ENCODE measurements around the gene SMIM30.
A peak's percentile ranks its signal among the peaks of the same experiment; 100 is the strongest.
"Not testable (repeated sequence)": the region's sequence is repeated elsewhere in the genome, so short reads cannot be mapped to it uniquely, and the experiment has no call there.

Gene SMIM30

DNA sequence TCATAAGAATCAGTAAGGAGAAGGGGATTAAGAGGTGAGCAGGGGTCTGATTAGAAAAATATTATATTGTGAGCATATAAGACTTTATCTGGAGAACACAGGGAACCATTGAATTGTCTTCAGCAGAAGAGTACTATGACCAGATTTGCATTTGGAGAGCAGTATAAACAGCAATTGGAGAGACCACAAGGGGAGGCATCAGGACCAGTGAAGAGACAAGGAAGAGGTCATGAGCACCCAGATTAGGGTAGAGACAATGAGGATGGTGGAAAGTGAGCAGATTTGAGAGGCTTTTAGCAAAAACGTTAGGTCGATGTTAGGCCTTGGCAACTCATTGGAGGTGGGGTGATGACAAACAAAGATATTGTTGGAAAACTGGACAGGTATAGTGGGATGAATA, 13.0 kb upstream of the SMIM30 start:
- H3K27ac Mint-ChIP-seq: no peak overlapping the region
- no peaks in the 10 kb centered on the region for H3K9me3 Mint-ChIP-seq
- no peaks in the 10 kb centered on the region for H3K4me1 Mint-ChIP-seq (ENCODE audit: low read depth)
- H3K4me3 Mint-ChIP-seq: no peak overlapping the region
- intact Hi-C loops (cut with micrococcal nuclease): no loop called here
- H3K27me3 Mint-ChIP-seq: peaks cover 1% of the 10 kb centered on the region
- H3K36me3 Mint-ChIP-seq (ENCODE audit: low read depth): no peaks in the 10 kb centered on the region

- intact Hi-C loops (cut with micrococcal nuclease): loop anchor here (10.0 kb wide), 1 partner anchor 53 kb away; no protein-coding TSS in a partner anchor
- no peaks in the 10 kb centered on the region for H3K9me3 Mint-ChIP-seq
Measured at GRCh38 chr7:113128031-113128430, 9.7 kb upstream of the SMIM30 start.

DNA sequence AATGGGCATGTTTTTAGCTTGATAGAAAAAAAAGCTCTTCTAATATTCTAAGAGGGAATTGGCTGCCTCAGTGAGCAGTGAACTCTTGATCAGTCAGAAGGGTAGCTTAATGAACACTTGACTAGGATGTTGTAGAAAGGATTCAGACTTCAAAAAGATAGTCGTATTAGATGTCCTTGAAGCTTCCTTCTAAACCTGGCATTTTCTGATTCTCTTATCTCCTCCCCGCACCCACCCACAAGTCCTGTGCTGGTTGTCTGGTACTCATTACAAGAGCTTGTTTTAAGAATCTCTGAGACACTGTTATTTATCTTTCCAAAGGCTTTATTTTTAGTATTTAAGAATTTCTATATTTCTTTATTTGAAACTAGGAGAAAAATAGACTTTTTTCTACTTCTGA, 7.4 kb upstream of the SMIM30 start:
- Mint-ChIP-seq H3K27me3 (no peaks in the 10 kb centered on the region), H3K4me1 (ENCODE audit: low read depth) (no peaks in the 10 kb centered on the region), H3K9me3 (no peaks in the 10 kb centered on the region), H3K27ac (no peak overlapping the region), H3K36me3 (ENCODE audit: low read depth) (no peaks in the 10 kb centered on the region), H3K4me3 (no peak overlapping the region)
- intact Hi-C loops (cut with micrococcal nuclease): loop anchor here (10.0 kb wide), 1 partner anchor 51 kb away; no protein-coding TSS in a partner anchor

More at GRCh38 chr7:113128031-113128430, 9.7 kb upstream of the SMIM30 start:
- peaks cover 1% of the 10 kb centered on the region for H3K27me3 Mint-ChIP-seq
- H3K27ac Mint-ChIP-seq: no peak overlapping the region
- H3K4me1 Mint-ChIP-seq (ENCODE audit: low read depth): no peaks in the 10 kb centered on the region
- H3K36me3 Mint-ChIP-seq (ENCODE audit: low read depth): no peaks in the 10 kb centered on the region
- H3K4me3 Mint-ChIP-seq: no peak overlapping the region

- Mint-ChIP-seq H3K27me3 (no peaks in the 10 kb centered on the region), H3K9me3 (no peaks in the 10 kb centered on the region), H3K4me3 (no peak overlapping the region), H3K27ac (no peak overlapping the region), H3K4me1 (ENCODE audit: low read depth) (peaks cover 7% of the 10 kb centered on the region), H3K36me3 (ENCODE audit: low read depth) (no peaks in the 10 kb centered on the region)
- intact Hi-C loops (cut with micrococcal nuclease): loop anchor here (10.0 kb wide), 1 partner anchor 48 kb away; no protein-coding TSS in a partner anchor
Measured at GRCh38 chr7:113122744-113123143, 4.4 kb upstream of the SMIM30 start.

- no peak overlapping the region for H3K4me3 Mint-ChIP-seq
- peaks cover 13% of the 10 kb centered on the region for H3K4me1 Mint-ChIP-seq (ENCODE audit: low read depth)
- peaks cover 5% of the 10 kb centered on the region for H3K36me3 Mint-ChIP-seq (ENCODE audit: low read depth)
- no peak overlapping the region for H3K27ac Mint-ChIP-seq
- H3K9me3 Mint-ChIP-seq: no peaks in the 10 kb centered on the region
- no peaks in the 10 kb centered on the region for H3K27me3 Mint-ChIP-seq
- intact Hi-C loops (cut with micrococcal nuclease): loop anchor here (10.0 kb wide), 1 partner anchor 46 kb away; no protein-coding TSS in a partner anchor
Measured at GRCh38 chr7:113120647-113121046, 2.3 kb upstream of the SMIM30 start.

DNA sequence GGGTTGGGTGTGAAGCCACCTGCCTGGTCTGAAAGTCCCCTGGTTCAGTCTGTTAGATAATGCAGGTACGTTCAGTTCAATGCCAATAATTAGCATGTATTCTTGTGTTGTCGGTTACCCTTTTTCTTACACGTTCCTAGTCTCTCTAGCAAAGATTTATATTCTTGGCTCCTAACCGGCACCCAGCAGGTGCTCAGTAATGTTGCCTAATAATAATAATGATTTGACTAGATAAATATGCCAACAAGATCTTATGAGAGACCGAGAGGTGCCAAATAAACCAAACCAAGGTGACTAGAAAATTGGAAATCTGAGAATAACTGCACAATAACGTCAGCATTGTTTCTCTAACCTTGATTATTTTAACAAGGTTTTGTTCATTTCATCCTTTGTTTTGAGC, 1.1 kb upstream of the SMIM30 start:
- H3K27me3 Mint-ChIP-seq: no peaks in the 10 kb centered on the region
- peaks cover 9% of the 10 kb centered on the region for H3K36me3 Mint-ChIP-seq (ENCODE audit: low read depth)
- H3K27ac Mint-ChIP-seq: no peak overlapping the region
- H3K4me3 Mint-ChIP-seq: no peak overlapping the region
- H3K9me3 Mint-ChIP-seq: no peaks in the 10 kb centered on the region
- H3K4me1 Mint-ChIP-seq (ENCODE audit: low read depth): peaks cover 16% of the 10 kb centered on the region
- intact Hi-C loops (cut with micrococcal nuclease): loop anchor here (2.0 to 10.0 kb wide), 3 partner anchors 181 to 665 kb away; partner anchors contain the start of gene IFRD1

DNA sequence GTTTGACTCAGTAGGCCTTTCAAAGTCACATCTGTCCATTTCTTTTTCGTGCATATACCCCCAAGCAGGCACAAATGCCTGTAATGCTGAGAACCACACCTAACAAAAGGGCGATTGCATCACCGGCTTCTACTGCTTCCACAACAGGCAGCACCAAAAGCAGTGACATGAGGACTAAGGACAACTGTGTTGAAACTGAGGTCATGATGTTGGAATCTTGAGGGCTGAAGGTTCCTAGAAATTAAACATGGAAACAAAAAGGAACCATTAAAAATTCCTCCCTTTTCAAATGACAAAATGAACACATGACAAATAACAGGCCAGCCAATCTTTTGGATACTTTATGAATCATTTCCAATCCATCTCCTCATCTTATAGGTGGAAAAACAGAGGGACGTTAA, 980 bp downstream of the SMIM30 start:
- H3K27me3 Mint-ChIP-seq, H3K9me3 Mint-ChIP-seq: not testable (repeated sequence)
- intact Hi-C loops (cut with micrococcal nuclease): loop anchor here (10.0 kb wide), 2 partner anchors 333 to 663 kb away; partner anchors contain the start of gene IFRD1
- Mint-ChIP-seq H3K4me1 (ENCODE audit: low read depth) (peaks cover 28% of the 10 kb centered on the region), H3K36me3 (ENCODE audit: low read depth) (peaks cover 13% of the 10 kb centered on the region), H3K27ac (peak overlapping the region; percentile 90), H3K4me3 (peak overlapping the region; percentile 50)

DNA sequence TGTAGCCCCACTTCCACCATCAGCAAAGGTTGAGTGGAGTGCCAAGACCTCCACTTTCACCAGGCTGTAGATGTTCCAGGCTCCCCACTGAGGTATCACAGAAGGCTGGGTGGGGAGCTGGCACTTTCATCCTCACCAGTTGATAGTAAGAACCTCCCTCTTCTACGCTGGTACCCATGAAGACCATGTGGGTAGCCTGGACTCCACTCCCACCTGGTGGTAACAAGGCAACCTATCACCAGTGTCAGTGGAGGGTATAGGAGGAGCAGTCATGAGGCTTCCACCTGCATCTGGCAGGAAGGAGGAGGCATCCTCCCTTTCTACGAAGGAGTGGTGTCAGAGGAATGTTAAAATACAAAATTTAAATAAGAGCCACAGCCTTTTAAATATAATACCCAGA, 4.4 kb downstream of the SMIM30 start:
- no peak overlapping the region for H3K27ac Mint-ChIP-seq
- H3K9me3 Mint-ChIP-seq: no peaks in the 10 kb centered on the region
- intact Hi-C loops (cut with micrococcal nuclease): loop anchor here (10.0 kb wide), 2 partner anchors 329 to 659 kb away; partner anchors contain the start of gene IFRD1

DNA sequence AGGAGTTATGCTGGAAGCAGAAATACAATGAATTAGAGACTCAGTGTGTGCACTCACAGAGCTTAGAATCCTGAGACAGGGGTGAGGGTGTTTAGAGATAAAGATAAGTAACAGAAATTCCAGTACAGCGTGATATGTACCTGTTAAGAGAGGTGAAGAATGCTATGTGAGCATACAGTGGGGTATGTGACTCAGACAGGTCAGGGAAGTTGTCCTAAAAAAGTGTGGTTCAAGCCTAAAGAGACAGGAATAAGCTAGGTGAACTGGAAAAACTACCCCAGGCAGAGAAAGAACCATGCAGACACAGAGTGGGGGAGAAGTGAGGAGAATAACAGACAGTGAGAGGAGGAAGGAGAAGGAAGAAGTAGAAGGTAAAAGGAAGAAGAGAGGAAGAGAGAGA, 8.6 kb downstream of the SMIM30 start:
- intact Hi-C loops (cut with micrococcal nuclease): loop anchor here (10.0 kb wide), 2 partner anchors 325 to 655 kb away; partner anchors contain the start of gene IFRD1
- no peaks in the 10 kb centered on the region for H3K27me3 Mint-ChIP-seq
- H3K36me3 Mint-ChIP-seq (ENCODE audit: low read depth): peaks cover 7% of the 10 kb centered on the region
- peaks cover 15% of the 10 kb centered on the region for H3K4me1 Mint-ChIP-seq (ENCODE audit: low read depth)
- no peak overlapping the region for H3K4me3 Mint-ChIP-seq
- no peaks in the 10 kb centered on the region for H3K9me3 Mint-ChIP-seq
- H3K27ac Mint-ChIP-seq: no peak overlapping the region

More for the DNA sequence above, 4.4 kb downstream of the SMIM30 start:
- Mint-ChIP-seq H3K4me1 (ENCODE audit: low read depth) (peaks cover 22% of the 10 kb centered on the region), H3K27me3 (no peaks in the 10 kb centered on the region), H3K4me3 (no peak overlapping the region), H3K36me3 (ENCODE audit: low read depth) (peaks cover 13% of the 10 kb centered on the region)

DNA sequence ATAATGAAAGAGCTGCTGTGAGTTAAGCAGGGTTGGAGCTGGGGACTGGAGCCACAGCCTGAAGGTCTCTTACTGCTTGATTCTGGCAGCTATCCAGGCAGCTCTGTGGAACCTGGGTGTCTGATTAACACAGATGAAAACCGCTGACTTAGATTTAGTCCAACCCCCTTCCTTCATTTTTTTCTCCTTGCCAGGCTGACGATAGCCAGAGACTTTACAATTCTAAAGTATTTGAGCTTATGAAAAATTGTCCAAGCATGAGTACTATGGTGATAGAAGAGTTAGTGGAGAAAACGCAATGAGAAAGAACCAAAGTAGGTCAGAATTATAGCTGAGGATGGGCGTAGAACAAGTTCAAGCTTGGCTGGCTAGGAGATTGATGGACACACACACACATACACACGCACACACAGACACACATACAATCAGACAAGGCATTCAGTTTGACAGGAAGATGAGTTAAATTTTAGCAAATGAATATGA, 18.2 kb downstream of the SMIM30 start:
- peaks cover 3% of the 10 kb centered on the region for H3K27me3 Mint-ChIP-seq
- no peak overlapping the region for H3K27ac Mint-ChIP-seq
- intact Hi-C loops (cut with micrococcal nuclease): no loop called here

DNA sequence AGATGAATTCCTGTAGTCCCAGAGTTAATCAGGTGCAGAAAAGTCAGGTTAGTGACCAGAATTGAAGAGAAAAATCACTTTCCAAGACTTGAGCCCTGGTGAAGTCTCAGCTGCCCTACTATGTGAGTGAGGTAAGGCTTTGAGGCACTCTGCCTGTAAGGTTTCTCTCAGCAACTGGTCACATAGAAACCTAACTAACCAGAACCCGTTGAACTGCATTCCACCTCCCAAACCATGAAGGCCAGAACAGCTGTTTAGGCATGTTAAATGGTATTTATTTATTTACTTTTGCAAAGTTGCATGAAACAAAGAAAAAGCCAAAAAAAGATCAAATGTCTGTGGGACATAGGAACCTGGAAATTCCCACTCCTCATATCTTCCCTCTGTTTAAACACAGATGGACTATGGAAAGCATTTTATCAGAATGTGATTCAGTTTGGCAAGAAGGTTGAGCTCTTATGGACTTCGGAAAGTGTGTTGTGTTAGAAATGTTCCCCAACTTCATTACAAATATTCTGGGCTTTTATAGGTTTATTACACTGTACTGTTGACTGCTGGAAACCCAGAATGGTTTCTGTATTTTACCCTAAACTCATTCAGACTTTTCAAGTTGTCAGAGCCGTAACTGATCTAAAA, 19.0 kb downstream of the SMIM30 start:
- peaks cover 11% of the 10 kb centered on the region for H3K9me3 Mint-ChIP-seq
- no peaks in the 10 kb centered on the region for H3K36me3 Mint-ChIP-seq (ENCODE audit: low read depth)
- H3K4me3 Mint-ChIP-seq: no peak overlapping the region
- H3K27ac Mint-ChIP-seq: no peak overlapping the region
- H3K4me1 Mint-ChIP-seq (ENCODE audit: low read depth): no peaks in the 10 kb centered on the region
- intact Hi-C loops (cut with micrococcal nuclease): no loop called here
- H3K27me3 Mint-ChIP-seq: peaks cover 3% of the 10 kb centered on the region

More for the DNA sequence above, 18.2 kb downstream of the SMIM30 start:
- Mint-ChIP-seq H3K9me3 (peaks cover 11% of the 10 kb centered on the region), H3K4me3 (no peak overlapping the region), H3K36me3 (ENCODE audit: low read depth) (no peaks in the 10 kb centered on the region), H3K4me1 (ENCODE audit: low read depth) (no peaks in the 10 kb centered on the region)

GRCh38 chr7:113094517-113095249, 23.7 kb downstream of the SMIM30 start:
- H3K4me3 Mint-ChIP-seq: no peak overlapping the region
- no peaks in the 10 kb centered on the region for H3K4me1 Mint-ChIP-seq (ENCODE audit: low read depth)
- intact Hi-C loops (cut with micrococcal nuclease): no loop called here
- no peak overlapping the region for H3K27ac Mint-ChIP-seq
- peaks cover 1% of the 10 kb centered on the region for H3K27me3 Mint-ChIP-seq
- no peaks in the 10 kb centered on the region for H3K36me3 Mint-ChIP-seq (ENCODE audit: low read depth)
- H3K9me3 Mint-ChIP-seq: no peaks in the 10 kb centered on the region

GRCh38 chr7:113093561-113093960, 24.8 kb downstream of the SMIM30 start:
- no peaks in the 10 kb centered on the region for H3K4me1 Mint-ChIP-seq (ENCODE audit: low read depth)
- no peaks in the 10 kb centered on the region for H3K36me3 Mint-ChIP-seq (ENCODE audit: low read depth)
- H3K27ac Mint-ChIP-seq: no peak overlapping the region
- peaks cover 1% of the 10 kb centered on the region for H3K27me3 Mint-ChIP-seq
- H3K9me3 Mint-ChIP-seq: no peaks in the 10 kb centered on the region
- H3K4me3 Mint-ChIP-seq: no peak overlapping the region
- intact Hi-C loops (cut with micrococcal nuclease): no loop called here

- Mint-ChIP-seq H3K27me3 (peaks cover 1% of the 10 kb centered on the region), H3K4me3 (no peak overlapping the region), H3K4me1 (ENCODE audit: low read depth) (no peaks in the 10 kb centered on the region), H3K36me3 (ENCODE audit: low read depth) (no peaks in the 10 kb centered on the region), H3K27ac (no peak overlapping the region), H3K9me3 (no peaks in the 10 kb centered on the region)
- intact Hi-C loops (cut with micrococcal nuclease): no loop called here
Measured at GRCh38 chr7:113092762-113093161, 25.6 kb downstream of the SMIM30 start.
